ENCODE results near the gene URB2.

- TF ChIP-seq, protein P1, sequence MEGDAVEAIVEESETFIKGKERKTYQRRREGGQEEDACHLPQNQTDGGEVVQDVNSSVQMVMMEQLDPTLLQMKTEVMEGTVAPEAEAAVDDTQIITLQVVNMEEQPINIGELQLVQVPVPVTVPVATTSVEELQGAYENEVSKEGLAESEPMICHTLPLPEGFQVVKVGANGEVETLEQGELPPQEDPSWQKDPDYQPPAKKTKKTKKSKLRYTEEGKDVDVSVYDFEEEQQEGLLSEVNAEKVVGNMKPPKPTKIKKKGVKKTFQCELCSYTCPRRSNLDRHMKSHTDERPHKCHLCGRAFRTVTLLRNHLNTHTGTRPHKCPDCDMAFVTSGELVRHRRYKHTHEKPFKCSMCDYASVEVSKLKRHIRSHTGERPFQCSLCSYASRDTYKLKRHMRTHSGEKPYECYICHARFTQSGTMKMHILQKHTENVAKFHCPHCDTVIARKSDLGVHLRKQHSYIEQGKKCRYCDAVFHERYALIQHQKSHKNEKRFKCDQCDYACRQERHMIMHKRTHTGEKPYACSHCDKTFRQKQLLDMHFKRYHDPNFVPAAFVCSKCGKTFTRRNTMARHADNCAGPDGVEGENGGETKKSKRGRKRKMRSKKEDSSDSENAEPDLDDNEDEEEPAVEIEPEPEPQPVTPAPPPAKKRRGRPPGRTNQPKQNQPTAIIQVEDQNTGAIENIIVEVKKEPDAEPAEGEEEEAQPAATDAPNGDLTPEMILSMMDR (IDR thresholded peaks at IDR 0.05): no peak
- TF ChIP-seq POLR2A (IDR thresholded peaks at IDR 0.05): no peak
Measured at GRCh38 chr1:229596925-229597699, 28.9 kb upstream of the URB2 start.

Measured in right lobe of liver (tissue), 4 donors.